Mucosa of gallbladder (tissue), 1 donor: ENCODE results near the gene RPS5. TPM values are rescaled to one million over a fixed set of nuclear protein-coding genes. Genes with fewer than 3 reads are reported as not detected.
"Not testable (repeated sequence)": the region's sequence is repeated elsewhere in the genome, so short reads cannot be mapped to it uniquely, and the experiment has no call there.

Experiments used
- DNase-seq: peaks from one replicate; pipeline ENCODE4 v3.0.0-alpha.2; 2020; ENCODE audit warnings: low spot score
- total RNA-seq: library from RNA; stranded (reverse); gene quantifications from one replicate; pipeline ENCODE4 v1.2.1, GENCODE V29; 2021
- donor health status: DM: no; HTN: no; CAD: no.

Gene RPS5
- total RNA-seq, 1 donor from 2014 or later: 614 TPM

DNA sequence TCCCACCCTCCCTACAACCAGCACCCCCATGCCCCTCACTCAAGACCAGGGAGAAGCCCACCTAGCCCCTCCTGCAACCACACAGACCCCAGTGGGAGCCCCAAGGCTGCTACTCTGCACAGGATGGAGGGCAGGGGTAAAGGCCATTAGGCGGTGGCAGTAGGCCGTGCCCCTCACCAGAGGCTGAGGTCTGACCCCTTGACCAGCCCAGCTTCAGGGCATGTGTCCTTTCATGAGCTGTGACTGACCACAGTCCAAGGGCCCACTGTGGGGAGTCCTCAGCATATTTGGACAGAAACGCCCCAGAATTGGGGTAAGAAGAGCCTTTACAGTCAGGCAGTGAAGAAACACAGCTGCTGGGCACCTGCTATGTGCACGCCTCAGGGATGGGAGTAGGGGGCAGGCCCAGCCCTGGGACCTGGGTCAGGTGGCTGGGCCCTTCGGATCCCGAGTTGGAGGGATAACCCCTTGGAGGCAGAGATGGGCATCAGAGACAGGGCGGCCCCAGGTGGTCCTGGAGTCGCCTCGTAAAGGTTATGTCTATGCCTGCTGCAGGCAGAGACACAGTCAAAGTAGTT, 1.7 kb upstream of the RPS5 start:
- no peak for DNase-seq

DNA sequence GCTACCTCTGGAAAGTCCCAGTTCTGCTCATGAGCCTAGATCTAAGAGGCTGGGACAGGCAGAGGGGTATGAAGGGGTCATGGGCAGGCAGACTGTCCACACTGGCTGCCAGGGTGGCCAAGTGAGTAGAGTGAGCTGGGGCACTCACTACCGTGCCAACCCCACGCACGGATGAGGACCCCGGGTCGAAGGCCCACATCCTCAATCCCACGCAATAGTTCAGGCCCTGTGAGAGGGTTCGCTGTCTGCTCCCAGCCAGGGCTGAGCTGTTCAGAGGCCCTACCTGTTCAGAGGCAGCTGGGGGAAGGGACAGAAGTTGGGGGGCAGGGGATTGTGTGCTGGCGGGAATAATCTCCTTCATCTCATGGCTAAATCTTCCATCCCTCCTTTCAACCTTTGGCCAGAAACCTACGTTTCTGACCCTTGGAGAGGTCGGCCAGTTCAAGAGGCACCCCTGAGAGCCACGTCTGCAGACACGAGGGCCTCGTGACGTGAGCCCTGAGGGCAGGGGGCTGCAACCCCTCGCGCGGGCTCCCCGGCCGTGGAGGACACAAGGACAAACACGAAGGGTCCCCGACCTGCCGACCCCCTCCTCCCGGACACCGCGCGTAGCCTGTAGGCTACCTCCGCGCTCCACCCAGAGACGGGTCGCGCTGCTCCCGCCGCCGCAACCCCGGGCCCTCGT, 1.0 kb upstream of the RPS5 start:
- no peak for DNase-seq

DNA sequence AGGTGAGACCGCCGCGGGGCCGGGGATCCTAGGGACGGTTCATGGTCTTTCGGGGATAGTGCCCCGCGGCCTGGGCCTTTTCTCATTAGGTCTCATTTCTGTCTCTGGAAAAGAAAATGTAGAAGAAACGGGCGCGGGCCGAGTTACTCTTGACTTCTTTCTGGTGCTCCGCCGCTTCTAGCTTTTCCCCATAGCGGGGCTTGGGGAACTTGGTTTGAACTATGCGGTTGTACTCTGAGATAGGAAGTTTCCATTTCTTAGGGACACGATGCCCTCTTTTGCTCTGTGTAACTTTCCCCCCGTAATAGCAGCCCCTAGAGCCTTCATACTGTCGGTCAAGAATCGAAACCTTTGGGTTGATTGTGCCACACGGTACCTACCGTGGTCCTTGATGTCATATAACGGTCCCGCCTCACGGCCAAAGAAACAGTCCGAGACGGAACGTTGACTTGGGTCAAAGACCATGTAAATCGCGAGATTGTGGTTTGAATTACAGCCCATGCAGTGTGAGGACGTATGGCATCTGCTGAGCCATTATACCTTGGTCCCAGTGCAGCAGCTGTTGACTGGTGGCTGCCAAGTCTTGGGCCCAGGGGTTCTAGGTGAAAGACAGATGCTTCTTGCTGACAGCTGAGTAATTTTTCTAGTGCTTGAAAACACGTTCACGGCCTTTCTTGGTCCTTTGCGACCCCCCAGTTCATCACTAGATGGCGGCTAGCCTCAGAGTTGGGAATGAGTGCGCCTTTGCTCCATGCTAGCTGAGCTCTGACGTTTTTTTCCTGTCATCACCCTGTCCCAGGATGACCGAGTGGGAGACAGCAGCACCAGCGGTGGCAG, 487 bp downstream of the RPS5 start:
- no peak for DNase-seq

DNA sequence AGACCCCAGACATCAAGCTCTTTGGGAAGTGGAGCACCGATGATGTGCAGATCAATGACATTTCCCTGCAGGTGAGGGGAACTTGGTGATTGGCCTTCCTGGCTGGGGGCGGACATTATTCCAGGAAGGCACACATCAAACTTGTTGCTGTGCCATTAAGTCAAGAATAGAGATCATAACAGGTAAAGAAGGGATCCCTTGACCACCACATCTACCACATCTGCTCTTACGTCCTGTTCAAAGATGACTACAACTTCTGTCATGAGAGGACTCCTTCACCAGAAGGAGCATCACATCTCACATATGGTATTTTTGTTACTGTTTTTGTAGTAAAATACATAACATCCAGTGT, 1.1 kb downstream of the RPS5 start:
- no peak for DNase-seq

DNA sequence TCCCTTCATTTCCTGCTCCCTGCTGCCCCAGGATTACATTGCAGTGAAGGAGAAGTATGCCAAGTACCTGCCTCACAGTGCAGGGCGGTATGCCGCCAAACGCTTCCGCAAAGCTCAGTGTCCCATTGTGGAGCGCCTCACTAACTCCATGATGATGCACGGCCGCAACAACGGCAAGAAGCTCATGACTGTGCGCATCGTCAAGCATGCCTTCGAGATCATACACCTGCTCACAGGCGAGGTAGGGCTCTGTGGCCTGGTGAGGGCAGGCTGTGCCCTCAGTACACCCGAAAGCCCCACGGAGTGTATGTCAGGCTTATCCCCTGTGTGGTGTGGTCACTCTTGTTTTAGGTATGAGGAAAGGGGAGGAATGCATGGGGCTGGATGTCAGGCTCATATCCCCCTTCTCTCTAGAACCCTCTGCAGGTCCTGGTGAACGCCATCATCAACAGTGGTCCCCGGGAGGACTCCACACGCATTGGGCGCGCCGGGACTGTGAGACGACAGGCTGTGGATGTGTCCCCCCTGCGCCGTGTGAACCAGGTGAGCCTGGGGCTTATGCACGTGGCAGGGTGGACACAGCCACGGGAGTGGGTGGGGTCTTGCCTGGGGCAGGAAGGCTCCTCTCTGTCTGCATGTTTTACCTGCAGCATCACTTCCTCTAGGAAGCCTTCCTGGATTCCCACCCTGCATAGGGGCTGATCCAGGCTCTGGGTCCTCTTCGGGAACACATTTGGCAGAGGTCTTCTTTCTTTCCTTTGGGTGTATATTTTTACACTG, 6.1 kb downstream of the RPS5 start:
- no peak for DNase-seq

DNA sequence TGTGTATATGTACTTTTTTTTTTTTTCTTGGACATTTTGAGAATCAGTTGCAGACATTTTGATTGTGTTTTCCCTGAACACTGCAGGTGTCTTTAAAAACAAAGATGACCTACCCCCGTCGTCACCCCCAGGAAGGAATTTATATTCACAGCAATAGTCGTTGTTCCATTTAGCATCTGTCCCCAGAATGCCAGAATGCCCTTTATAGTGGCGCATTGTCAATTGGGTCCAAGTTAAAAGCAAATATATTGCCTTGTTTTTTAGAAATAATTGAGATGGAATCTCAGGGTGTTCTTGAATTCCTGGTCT, 6.6 kb downstream of the RPS5 start:
- no peak for DNase-seq

DNA sequence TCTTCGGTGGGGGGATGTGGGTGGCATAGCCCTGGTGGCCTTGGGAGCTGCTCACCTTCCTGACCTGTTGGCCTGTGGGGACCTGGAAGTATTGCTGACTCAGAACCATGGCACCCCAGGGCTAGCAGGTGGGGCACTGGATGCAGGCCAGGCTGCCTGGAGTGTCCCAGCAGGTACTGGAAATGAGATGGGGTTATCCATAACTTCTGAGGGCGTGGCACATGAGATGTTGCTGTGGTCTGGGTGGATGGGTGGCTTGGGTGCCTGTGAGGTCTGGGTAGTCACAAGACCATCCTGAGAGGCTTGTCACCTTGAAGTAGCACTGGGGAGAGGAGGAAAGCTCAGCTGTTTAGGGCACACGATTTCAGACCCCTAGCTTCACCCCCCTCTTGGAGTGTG, 7.8 kb downstream of the RPS5 start:
- no peak for DNase-seq

DNA sequence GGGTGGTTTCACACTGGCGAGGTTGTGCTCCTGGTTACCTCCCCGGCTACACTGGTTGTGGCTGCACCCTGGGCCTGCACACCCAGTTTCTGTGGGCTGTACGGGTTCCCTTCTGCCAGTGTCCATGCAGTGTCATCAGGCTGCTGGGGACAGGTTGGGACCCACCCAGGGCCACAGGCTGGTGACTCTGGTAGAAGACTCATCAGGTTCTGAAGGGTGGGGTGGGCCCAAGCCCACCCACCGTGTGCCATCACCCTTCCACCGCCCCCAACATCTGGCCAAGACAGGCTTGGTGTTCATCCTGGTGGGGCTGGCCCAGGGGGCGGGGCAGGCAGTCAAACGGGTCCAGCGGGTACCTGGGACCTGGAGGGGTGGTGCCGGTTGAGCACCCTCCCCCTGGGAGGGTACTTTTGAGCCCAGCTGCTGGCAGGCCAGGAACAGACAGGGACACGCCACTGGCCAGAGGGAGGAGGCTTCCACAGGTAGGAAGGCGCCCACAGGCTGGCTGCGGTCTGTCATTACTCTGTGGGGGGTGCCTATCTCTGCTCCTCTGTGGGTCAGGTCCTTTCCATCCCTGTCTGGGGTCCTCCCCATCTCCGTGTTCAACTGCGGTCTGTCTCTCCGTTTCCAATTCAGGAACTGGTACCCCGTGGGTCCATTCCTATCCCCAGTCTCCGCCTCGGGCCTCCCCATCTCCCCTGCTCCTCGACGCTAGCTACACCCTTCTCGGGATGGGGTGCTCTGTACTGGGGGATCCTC, 8.3 kb downstream of the RPS5 start, which contains the start of gene RNF225:
Gene RNF225, plus strand, starts transcription at position 437 of the 759 bp plus-strand sequence. CDS start 434 bp downstream, outside the sequence.
- DNase-seq: no peak

DNA sequence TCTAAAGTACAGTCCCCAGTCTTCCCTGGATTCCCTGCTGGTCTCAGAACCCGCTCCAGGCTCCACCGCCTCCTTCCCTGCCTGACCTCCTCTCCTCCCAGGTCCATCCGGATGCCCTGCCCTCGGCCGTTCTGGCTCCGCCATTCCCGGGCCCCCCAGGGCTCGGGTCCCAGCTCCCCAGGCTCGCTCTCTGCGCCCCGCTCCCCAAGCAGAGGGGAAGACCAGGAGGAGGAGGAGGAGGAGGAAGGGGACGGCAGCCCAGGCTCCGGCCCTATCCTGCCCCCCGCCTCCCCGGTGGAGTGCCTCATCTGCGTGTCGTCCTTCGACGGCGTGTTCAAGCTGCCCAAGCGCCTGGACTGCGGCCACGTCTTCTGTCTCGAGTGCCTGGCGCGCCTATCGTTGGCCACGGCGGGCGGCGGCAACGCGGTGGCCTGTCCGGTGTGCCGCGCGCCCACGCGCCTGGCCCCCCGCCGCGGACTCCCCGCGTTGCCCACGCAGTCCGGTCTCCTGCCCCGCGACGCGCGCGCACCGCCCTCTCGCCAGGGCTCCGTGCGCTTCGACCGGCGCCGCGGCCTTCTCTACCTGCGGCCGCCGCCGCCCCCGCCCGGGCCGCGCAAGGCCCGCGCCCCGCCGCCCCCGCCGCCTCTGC, 9.0 kb downstream of the RPS5 start:
- DNase-seq: no peak

DNA sequence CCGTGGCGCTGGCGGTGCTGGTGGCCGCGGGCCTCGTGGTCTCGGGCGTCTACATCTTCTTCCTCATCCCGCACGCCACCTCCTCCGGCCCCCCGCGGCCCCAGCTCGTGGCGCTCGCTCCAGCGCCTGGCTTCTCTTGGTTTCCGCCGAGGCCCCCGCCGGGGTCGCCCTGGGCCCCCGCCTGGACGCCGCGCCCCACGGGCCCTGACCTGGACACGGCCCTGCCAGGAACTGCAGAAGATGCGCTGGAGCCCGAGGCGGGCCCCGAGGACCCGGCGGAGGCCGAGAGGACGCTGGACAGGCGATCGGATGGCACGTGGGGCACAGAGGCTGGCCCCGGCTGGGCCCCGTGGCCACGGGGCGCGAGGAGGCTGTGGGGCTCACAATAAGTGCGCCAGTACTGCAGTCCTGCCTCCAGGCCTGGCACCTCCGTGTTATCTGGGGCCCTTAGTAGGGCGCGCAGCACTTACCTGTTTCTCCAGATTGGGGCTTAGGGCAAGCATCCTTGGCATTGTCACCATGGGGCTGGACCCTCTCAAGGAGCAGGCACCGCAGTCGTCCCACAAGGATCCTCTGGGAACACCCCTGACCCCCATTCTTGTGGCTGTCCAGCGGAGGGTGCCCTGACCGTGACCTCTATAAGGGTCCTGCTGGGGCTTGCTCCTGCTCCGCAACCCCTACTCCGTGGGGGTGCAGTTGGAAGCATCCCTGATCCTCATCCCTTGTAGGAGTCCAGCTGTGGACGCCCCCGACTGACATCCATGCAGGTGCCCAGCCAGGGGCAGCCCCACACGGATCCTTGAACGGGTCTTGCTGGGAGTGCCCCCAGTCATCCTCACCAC, 9.8 kb downstream of the RPS5 start:
- DNase-seq: no peak

DNA sequence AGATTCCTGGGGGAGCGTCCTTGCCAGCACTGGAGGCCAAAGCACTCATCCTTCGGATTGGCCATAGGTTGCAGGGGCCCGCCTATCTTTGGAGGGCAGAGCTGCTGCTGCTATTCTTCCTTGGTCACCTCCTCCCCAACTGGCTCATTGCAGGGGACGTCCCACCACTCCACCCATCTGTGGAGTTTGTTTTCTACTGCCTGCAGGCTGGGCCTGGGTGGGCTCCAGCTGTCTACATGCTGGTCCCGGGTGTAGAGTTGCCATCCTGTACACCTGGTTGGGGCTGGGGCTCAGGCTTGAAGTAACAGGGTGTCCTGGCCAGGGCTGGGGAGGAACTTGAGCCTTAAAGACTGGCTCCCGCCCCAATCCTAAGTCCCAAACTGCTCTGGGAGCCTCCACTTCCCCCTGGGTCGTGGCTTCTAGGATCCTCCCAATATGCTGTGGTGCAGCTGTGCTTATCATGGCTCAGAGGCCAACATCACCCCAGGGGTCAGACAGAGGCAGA, 10.5 kb downstream of the RPS5 start:
- no peak for DNase-seq

DNA sequence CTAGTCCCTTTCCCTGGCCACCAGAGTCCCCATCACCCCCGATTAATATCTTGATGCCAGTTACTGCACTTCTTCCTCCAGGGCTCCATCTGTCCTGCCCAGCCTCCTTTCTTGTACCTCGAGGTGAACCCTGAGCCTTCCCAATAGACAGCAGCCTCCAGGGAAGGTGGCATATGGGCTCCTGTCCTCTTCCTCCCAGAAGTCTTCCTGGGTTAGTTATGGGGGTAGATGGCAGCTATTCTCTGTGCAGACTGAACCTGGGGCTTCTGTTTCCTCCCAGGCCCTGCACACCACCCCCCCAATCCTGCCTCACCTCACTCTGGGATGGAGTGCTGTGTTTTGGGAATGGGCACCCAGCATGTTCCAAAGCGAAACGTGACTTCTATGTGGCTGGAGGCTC, 11.0 kb downstream of the RPS5 start:
- no peak for DNase-seq

DNA sequence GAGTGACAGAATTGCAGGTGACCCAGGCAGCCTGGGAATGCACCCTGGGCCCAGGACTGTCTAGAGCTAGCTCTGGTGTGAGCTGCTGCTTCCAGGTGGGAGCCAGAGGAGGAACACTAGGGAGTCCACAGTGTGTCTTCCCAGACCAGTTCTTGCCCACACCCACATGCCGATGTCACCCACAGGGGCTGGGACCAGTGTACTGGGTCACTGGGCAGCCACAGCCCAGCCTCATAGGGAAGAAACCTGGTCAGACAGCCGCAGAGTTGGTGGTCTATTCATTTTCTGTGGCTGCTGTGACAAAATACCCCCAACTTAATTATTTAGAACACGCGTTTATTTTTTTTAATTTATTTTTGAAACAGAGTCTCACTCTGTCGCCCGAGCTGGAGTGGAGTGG, 11.5 kb downstream of the RPS5 start:
- DNase-seq: no peak

DNA sequence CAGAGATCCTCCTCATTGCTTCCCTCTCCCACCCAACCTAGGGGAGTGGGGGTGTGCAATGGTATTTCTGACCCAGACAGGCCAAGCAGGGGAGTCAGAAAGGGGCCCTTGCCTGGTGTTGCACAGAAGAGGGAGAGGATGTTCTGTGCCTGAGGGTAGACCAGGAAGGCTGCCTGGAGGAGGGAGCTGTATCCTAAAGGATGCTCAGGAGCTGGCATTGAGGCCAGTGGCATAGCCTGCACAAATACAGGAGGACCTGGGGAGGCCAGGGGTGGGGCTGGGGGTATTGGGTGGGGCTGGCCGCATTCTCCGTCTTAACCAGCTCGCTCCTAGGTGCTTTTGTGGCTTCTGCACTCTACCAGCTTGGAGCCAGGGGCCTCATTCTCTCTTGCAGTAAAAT, 12.8 kb downstream of the RPS5 start:
- DNase-seq: no peak

DNA sequence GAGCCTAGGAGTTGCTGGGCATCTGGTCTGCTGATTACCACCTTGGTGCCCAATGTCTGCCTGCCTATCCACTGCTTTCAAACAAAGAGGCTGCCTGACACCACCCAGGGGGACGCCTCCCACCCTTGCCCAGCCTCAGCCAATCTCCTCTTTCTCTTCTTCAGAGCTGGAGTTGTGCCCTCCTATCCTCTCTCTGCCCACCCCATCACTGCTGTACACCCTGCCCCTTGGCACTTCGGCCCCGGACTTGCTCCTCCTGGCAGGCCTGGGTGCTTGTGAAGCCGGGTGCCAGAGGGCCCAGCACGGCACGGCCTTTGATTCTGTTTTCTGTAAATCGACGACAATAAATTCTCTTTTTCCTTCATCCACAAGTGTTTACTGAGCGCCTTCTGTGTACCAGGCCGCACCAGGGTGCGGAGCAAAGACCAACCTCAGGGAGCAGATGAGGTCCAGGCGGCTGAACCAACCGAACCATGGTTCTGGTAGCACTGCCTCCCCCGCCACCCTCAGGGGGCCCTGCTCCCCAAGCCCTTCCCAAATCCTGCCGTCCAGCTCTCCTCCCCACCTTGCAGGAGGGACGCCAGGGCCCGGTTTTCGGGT, 13.3 kb downstream of the RPS5 start:
- DNase-seq: no peak

DNA sequence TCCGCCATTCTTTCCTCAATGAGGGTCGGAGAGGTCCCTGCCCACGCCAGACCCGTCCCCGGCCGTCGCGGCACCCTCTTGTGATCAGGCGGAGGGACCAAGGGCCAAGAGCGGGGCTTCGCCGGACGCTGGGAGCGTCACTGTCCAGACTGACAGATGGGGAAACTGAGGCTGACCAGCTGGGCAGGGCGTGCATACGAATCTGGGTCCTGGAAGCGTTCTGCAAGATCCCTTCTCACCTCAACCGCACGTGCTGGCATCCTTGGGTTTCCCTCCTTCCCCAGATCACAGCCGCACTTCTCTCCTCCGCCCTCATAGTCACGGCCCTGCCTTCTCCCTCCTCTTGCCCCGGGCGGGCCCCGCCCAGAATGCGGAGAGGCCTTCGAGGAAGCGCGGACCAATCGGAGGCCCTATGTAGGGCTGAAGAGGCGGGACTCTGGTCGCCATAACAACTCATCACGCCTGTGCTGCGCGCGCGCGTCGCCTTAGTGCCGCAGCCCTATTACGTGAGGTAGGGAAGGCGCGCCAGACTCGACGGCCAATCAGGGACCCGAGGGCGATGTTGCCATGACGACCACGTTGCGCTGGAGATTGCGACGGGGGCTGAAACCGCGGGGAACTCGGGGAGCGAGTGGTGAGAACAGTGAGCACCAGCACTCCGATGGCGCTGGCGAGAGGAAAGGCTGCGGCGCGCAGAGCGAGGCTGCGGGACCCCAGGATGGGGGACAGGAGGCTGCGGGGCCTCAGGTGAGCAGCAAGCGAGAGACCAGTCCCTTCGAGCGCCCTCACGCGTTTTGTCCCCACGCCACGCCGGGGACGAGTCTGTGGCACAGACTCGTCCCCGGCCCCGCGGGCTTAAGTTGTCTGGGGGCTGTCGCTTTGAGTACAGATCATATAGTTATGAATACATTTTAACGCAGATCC, 14.1 kb downstream of the RPS5 start:
- peak; percentile 100 for DNase-seq

DNA sequence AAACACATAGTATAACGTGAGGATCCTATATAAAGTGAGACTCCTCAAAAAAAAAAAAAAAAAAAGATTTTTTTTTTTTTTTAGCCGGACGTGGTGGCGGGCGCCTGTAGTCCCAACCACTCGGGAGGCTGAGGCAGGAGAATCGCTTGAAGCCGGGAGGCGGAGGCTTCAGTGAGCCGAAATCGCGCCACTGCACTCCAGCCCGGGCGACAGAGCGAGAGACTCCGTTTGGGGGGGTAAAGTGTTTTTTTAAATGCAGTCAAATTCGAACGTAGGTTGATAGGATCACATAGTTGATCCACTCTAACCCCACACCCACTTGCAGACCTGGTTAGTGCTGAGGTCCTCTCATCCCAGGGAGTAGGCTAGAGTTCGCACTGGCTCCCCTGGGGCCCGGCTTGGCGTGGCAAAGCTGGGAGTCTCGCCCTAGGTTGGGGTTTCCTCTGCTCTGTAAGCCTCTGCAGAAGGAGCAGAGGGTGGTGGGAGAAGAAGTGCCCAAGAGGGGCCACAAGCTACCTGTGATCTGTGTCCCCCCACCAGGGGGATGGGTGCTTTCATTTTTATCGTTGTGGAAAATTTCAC, 14.9 kb downstream of the RPS5 start:
- no peak for DNase-seq

DNA sequence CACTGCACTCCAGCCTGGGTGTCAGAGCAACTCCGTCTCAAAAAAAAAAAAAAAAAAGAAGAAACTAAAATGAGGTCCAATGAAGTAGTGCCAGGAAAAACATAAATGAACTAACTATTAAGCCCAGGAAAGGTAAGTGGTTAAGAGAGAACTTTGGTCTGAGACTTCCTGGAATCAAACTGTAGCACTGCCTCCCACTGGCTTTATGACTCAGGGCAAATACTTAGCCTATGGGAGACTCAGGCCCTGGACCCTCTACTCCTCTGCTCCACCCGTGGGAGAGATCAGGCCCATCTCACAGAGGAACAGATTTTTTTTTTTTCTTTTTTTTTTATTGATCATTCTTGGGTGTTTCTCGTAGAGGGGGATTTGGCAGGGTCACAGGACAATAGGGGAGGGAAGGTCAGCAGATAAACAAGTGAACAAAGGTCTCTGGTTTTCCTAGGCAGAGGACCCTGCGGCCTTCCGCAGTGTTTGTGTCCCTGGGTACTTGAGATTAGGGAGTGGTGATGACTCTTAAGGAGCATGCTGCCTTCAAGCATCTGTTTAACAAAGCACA, 16.9 kb downstream of the RPS5 start:
- DNase-seq: not testable (repeated sequence)
